Germinal center (tissue), 1 donor: ENCODE data around the gene DNAH10.
"Not testable (repeated sequence)": the region's sequence is repeated elsewhere in the genome, so short reads cannot be mapped to it uniquely, and the experiment has no call there.

Experiments
- DNase-seq: peaks from one replicate; pipeline ENCODE4 v3.0.0; 2012; ENCODE audit warnings: mixed read lengths, low spot score

Gene DNAH10

DNA sequence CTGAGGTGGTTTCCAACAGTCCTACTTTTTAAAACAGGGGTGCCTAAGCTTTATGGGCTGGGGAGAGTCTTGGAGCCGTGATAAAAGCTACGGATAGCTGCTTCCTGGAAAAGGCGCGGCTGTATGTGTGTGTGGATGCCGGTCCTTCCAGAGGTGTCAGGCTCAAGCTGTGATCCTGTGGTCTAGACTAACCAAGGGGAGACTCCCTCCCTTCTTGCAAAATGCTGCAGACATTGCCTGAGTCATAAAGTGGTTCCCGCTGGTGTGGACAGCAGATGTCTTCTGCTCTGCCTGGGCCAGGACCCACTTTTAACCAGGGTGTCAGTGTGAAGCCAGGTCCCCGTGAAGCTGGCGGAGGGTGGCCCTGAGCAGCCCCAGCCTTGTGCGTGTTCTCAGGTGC, 172.7 kb downstream of the DNAH10 start:
- DNase-seq = no peak

DNA sequence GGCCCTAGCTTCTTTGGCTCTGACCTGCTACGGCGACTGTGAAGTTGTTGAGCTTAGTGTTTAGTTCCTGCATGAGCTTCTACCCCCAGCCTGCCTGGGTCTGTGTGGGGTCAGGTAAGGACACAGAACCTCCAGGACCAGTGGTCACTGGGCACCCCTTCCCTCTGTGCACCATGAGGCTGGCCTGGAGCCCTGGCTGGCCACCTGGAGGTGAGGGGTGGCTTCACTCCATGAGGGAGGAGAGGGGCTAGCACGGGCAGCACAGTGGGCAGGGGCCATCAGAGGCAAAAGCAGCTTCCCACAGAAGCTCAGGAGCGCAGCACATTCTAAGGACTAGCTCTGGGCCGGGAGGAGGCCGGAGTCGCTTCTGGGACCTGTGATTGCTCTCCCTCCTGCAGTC, 173.9 kb downstream of the DNAH10 start:
- no peak for DNase-seq

DNA sequence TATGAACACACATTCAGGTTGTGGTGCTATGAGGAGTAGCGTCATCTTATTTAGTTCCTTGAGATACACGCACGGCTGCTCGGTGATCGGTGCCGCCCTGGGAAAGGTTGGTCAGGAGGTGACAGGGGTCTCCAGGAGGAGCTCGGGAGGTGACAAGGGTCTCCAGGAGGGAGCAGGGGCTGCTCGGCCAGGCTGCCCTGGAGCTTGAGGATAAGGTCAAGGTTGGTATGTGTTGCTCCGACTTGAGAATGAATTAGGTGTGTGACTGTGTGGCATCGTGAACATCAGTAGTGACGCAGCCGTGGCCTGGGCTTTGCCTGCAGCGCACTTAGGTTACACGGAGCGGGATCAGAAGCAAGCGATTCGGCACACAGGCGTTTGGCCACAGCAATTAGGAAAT, 174.4 kb downstream of the DNAH10 start:
- no peak for DNase-seq

DNA sequence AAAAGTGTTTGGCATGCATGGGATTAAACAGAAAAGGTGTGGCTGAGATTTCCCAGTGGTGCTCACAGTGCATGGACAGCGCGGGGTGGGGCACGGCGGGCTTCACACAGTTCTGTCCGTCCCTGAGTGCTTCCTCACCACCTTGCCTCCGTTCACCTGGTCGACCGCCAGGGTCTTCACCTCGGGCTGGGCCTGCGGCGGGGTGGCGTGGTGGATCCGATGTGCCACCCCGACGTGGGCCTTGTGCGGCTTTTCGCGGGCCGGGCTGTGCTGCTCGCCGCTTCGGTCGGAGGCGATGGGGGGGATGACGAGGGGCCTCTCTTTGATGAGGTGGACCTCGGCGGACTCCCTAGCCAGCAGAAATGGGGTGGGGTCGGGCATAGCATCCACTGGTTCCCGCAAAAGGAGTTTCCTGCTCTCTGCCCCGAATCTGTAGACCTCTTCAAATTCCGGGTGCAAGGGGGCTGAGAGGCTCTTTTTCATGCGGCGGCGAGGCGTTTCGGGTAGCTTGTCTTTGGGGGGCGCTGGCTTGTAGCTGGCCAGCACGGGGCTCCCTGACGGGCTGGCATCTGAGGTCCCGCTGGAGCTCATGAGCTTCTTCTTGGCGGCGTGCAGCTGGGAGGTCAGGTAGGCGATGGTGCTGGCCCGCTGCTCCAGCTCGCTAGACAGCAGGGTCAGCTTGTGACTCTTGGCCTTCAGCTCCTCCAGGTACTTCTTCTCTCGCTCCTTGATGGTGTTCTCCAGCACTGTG, 175.0 kb downstream of the DNAH10 start:
- no peak for DNase-seq

DNA sequence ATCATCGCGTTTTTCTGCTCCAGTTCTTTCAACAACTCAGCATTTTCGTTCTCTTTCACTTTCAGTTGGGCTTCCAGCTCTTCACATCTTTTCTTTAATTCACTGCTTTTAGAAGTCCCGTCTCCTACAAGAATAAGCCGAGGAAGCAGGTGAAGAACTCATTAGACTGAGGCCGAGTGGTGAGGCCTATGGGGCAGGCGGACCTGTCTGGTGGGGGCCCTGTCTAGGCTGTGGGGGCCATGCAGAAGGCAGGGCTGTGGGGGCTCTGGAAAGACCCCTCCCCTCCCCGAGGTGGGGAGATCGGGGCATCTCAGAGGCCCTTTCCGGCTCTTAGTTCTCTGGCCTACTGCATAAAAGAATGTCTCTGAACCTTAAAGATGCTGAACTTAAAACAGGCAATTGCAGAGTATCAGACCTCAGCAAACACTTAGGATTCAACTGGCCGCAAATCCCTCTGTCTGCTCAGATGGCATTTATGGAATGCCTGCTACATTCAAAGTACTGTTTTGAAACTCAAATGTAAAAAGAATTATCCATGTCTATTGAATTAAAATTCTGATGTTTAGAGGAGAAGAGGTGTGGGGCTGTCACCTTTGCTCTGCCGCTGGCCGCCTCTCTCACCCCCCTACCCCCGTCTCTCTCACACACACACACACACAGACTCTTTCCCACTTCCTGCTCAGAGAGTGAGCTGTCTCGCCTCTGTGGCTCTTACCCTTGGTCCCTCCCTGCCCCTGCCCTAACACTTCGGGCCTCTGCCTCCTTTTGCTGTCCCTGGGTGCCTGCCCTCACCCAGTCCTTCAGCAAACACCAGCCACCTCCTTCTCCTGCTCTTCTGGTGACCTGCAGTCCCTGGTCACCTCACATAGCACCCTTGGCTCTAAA, 175.8 kb downstream of the DNAH10 start:
- DNase-seq = no peak

DNA sequence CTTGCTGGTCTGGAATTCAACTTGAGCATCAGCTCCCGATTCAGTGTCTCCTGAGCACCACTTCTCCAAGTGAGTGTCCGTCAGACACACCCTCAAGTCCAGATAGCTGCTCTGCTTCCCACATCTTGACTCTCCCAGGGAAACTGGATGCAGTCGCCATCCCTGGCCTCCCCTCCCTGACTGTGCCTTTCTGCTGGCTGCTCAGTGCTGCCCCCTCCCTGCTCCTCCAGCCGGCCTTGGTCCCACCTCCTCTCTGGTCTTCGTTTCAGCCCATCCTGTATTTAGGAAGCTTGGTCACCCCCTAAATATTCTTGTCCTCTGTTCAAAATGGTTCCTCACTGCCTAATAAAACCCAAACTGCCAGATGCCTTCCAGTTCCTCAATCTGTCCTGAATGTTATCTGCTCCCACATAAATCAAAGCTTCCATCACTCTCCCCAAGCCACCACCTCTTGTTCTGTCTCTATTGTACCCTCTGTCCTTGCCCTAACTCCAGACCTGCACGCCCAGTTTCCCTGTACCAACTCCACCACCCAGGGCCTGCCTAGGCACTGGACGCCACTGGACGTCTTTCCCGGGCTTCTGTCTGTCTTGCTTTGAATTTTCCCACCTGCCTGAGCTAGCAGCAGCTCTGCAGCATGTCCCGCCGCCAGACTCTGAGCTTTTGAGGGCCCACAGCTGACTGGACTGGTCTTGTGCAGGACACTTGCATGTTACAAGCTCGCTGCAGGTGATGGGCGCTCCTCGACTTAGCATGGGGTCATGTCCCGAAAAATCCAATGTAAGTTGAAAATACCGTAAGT, 176.8 kb downstream of the DNAH10 start:
- DNase-seq = no peak

DNA sequence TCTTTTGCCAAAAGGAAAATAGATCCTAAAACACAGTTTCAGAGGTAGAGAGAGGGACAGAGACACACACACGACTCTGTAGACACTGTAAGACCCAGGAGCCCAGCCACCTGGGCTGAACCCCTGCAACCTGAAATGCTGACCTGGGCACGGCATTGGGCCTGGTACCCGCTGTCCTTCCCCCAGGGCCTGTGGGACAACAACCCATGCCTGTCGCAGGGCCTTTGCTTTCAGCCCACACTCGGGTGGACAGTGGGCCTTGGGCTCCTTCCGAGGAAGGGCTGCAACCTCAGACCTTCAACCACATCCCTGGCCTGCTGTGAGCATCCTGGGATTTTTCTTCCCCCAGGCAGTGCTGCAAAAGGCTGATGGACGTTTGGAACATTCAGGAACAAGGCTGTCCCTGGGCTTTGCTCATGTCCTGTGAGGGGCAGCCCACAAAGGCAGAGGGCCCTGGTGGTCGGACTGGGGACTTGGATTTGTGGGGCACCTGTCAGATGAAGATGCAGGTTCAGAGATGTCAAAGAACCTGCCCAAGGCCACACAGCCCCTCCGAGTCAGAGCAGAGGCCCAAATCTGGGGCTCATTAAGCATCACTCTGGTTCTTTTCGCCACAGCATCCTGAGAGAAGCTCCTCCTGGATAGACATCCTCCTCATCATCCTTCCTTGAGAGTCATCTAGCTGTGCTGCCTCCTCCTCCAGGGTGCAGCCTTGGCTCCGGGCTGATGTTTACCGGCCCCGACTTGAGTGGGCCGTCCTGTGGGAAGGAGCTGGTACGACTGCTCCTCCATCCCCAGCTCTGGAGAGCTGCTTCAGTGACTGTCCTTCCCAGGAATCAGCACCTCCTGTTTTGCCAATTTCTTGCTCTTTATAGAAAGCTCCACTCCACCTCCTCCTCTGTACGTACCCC, 177.9 kb downstream of the DNAH10 start:
- no peak for DNase-seq

DNA sequence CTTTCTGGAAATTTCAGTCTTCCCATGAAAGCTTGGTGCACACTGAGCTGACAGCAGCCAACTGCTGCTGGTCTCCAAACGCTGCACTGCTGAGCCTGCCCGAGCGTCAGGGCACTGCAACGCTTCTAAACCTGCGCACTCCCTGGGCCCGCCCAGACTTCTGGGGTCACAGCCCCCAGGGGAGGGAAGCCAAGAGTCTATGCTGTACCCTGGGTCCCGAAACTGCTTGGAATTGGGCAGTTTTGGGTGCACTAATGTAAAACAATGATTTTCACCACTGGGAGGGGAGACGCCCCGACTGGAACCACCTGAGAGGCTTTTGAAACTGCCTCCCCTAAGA, 178.5 kb downstream of the DNAH10 start:
- no peak for DNase-seq

DNA sequence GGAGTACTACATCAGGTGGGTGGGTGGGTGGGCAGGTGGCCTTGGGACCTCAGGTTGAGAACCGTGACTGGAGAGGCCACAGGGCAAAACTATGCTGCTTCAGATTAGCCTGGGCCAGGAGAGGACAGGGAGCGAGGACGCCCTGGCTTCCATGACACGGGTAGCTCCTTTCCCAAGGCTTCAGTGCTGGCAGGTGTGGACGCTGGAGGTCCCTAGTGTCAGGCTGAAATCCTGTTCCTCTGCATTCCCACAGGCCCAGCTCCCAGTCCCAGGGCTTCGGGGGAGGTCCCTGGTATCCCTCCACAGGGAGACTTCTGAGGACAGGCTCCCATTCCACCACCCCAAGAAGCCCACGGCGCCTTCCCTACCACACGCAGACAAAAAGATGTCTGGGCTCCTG, 178.9 kb downstream of the DNAH10 start:
- no peak for DNase-seq

DNA sequence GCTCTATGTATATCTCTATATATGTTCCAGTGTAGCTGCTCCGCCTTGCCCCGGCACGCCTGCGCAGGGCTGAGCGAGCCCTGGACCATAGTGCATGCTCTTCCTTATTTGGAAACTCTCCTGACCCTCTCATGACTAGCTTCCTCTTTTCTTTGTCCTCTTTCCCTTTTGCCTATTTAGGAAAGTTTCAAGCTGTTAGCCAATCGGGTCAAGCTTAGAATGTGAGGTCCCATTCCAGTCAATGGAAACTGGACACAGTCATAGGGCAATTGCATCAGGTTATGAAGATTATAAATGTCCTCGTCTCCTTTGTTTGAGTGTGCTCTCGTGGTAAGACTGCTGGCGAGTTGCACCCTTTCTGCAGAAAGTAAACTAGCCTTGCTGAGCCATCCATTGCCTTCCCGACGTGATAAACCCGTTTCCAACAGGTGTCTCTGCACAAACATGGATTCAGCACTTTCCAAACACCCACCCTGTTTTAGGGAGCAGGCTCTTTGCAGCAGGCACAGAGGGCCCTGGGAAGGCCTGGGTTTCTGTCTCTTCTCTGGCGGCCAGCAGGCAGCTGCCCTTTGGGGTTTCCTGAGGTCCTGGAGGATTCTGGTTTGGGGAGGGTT, 179.6 kb downstream of the DNAH10 start:
- no peak for DNase-seq

DNA sequence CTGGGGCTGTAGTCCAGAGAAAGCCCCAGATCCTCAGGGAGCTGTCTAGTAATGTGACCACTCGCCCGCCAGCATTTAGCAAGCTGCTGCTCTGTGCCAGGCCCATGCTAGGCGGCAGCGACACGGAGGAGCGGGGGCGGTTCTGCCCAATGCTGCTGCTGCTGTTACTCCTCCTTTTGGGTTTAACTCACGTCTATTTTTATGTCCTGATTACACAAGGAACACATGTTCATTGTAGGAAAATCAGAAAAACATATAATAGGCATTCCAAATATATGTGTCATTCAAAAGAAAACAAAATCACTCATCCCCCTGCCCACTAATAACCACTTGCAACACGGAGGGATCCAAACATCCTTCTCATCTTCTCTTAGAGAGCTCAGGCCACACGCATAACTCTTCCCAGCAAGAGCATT, 180.1 kb downstream of the DNAH10 start:
- no peak for DNase-seq

DNA sequence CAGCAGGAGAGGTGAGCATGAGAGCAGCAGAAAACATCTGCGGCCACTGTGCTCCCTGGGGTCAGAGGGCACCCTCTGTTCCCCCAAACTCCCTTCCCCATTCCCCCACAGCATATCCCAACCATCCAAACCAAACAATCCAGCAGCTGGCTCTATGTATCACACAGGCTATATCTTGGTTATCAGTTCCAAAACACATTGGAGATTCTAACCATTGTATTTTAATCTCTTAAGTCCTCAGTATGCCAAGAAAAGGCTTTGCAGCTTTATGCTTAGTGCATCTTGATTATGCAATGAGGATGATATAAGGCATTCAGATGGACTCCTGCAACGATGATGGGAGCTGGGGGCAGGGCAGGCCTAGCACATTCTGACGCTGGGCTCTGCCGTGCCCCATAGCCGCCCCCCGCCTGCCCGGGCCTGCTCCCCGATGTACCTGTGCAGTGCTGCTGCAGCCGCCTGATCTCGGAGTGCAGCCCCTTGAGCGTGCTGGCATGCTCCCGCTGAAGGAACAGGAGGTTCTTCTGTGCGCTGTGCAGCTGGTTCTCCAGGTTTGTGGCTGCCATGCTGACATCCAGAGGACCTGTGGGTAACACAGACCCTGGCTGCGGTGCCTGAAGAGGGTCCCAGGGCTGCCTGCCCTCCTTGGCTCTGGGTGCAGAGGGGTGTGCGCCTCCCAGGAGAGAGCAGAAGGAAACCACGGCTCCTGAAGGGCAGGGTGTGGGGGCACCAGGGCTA, 181.0 kb downstream of the DNAH10 start:
- no peak for DNase-seq

DNA sequence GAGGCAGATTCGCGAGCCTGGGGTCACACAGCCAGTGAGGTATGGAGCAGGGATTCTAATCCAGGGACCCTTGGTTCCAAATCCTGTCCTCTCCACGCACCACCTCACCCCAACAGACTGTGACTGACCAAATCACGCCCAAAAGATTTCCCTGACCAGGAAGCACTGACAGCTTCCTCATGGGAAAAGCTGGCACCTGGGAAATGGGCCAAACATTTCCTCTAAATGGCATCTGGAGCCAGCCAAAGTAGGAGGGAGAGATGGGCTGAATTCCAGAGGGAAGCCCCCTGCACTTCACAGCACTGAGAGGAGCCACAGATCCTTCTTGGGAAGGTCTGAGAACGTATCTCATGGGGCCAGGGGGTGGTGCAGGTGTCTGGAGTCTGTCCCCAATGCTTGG, 181.7 kb downstream of the DNAH10 start:
- no peak for DNase-seq

DNA sequence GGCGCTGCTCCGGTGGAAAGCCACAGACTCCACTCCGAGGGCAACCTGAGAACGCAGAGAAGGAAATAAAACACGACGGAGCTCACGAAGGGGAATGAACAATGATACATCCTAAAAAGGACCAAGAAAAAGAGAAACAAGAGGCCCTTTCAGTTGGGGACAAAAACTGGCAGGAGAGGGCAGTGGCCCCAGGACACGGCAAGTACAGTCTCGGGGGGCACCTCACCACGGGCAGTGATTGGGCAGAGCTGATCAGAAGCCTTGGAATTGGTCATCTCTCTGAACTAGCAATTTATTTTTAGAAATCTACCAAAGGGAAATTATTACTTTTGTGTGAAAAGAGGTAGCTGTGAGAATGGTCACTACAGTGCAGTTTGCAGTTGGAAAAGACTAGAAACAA, 182.6 kb downstream of the DNAH10 start:
- no peak for DNase-seq

DNA sequence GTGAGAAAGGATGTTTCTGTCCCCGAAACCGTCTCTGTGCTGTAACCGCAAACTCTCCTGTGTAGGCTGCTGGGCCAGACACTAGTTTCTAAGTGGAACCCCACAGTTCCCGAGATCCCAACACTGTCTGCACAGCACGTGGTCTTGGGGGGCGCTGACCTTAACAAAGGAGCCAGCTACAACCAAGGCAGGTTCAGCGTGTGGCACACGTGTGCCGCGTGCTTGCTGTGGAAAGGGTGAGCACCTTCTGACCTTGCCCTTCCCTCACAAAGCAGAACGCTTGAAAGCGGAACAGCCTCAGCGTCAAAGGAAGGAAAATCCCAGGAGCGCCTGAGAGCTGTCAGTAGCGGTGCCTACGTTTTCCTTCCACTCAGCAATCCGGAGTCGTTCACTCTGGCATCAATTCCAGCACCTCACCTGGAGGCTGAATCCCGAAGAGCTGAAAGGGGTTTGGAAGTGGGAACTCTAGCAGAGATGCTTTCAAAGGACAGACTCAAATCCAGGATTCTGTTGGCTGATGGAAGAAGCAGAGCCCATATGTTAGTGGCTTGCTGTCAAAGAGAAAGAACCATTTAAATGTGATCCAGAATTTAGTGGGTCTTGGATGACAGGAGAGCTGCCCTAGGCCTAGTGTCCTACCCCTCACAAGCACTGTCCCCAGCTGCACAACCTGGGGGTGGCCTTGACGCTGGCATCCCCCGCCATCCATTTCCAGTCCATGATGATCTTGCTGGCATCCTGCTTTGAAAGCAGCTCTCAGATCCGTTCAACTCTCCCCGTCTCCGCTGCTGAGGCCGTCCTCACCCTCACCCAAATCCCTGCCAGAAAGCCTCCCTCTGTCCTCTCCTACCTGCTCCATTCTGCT, 183.4 kb downstream of the DNAH10 start:
- no peak for DNase-seq

DNA sequence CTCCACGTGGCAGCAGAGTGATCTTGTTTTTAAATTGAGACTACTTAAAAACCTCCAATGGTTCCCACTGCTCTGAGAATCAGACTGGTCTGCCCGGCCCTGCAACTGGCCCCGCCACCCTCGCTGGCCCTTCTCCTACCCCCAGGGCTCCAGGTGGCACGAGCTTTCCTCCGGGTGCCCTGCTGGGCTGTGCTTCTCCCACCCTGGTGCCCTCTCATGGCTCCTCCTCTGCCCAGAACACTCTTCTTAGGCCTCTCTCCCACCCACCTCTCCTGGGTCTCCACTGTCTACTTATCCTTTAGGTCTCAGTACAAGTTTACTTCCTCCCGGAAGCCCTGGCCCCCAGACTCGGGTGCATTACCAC, 184.0 kb downstream of the DNAH10 start:
- no peak for DNase-seq

DNA sequence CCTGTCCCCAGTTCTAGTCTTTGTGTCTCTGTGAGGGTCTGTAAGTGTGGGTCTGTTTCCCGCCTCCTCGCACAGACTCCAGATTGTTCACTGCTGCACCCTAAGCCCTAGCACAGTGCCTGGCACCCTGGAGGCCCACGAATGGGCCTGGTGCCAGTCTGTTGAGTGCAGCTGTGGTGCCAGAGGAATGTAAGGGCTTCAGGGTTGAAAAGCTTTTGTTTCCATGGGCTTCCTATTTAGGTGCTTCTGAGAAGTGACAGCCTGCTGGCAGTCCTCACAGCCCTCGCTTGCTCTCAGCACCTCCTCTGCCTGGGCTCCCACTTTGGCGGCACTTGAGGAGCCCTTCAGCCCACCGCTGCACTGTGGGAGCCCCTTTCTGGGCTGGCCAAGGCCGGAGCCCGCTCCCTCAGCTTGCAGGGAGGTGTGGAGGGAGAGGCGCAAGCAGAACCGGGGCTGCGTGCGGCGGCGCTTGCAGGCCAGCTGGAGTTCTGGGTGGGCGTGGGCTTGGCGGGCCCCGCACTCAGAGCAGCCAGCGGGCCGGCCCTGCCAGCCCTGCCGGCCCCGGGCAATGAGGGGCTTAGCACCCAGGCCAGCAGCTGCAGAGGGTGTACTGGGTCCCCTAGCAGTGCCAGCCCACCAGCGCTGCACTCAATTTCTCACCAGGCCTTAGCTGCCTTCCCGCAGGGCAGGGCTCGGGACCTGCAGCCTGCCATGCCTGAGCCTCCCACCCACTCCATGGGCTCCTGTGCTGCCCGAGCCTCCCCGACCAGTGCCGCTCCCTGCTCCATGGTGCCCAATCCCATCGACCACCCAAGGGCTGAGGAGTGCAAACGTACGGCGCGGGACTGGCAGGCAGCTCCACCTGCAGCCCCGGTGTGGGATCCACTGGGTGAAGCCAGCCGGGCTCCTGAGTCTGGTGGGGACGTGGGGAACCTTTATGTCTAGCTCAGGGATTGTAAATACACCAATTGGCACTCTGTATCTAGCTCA, 184.7 kb downstream of the DNAH10 start:
- DNase-seq = not testable (repeated sequence)

DNA sequence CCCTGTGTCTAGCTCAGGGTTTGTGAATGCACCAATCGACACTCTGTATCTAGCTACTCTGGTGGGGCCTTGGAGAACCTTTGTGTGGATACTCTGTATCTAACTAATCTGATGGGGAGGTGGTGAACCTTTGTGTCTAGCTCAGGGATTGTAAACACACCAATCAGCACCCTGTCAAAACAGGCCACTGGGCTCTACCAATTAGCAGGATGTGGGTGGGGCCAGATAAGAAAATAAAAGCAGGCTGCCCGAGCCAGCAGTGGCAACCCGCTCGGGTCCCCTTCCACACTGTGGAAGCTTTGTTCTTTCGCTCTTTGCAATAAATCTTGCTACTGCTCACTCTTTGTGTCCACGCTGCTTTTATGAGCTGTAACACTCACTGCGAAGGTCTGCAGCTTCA, 185.4 kb downstream of the DNAH10 start:
- not testable (repeated sequence) for DNase-seq
